ENCODE results near the gene CRAMP1. TPM values are rescaled to one million over a fixed set of nuclear protein-coding genes. Genes with fewer than 3 reads are reported as not detected.
"Not testable (repeated sequence)": the region's sequence is repeated elsewhere in the genome, so short reads cannot be mapped to it uniquely, and the experiment has no call there.

The CRAMP1 gene
- polyA plus RNA-seq, 1 donor = 27.3 TPM

DNA sequence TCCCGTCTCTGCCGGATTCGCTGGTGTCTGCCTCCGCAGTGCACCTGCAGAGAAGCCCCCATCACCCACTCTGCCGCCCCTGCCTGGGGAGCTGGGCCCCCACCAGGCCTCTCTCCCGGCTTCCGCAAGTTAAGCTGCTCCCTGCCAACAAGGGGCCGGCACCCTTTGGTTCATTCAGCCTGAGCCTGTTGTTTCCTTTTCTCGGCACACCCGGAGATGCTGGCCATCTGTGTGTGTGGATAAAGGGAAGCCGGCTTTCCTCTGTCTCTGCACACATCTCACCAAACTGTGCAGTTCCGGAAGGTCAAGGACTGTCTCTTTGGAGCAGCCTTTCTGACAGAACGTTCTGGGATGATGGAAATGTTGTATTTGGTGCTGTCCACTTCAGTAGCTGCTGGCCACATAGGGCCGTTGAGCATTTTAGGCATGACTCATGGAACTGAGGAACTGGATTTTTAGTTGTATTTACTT, 100.7 kb downstream of the CRAMP1 start:
- no peak for DNase-seq

DNA sequence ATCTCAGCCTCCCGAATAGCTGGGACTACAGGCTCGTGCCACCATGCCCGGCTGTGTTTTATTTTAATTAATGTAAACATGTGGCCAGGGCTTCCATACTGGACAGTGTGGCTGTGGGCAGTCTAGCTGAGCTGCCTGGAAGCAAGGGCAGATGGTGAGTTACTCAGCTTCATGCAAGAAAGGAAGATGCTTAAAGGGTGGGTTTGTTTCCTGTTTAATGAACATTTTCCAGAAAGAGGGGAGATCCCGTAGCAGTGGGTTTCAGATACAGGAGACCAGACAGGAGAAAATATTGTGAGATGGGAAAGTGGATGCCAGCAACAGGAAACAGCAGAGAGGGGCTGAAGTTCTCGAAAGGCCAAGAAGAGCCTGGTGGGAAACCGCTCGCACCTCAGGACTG, 101.2 kb downstream of the CRAMP1 start:
- DNase-seq = no peak

DNA sequence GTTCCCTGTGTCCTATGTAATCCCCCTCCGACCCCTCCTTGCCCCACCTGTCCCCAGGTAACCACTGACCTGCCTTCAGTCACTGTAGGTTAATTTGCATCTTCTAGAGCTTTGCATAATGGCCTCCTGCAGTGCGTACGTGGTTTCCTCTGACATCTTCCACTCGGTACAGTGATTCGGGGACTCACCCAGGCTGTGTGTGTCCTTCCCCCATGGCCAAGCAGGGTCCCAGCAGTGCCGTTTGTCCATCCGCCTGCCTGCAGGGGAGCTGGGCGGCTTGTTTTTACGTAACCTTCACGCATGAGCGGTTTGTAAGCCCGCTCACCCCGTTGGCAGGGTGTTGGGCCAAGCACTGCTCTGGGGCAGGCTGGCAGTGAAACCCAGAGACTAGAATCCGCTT, 101.8 kb downstream of the CRAMP1 start:
- DNase-seq = peak; percentile 18

- no peak for DNase-seq
Measured at GRCh38 chr16:1715220-1715619, 103.1 kb downstream of the CRAMP1 start.

GRCh38 chr16:1718236-1718635, 106.1 kb downstream of the CRAMP1 start:
- DNase-seq = not testable (repeated sequence)

GRCh38 chr16:1719559-1720229, 107.5 kb downstream of the CRAMP1 start:
- not testable (repeated sequence) for DNase-seq

DNA sequence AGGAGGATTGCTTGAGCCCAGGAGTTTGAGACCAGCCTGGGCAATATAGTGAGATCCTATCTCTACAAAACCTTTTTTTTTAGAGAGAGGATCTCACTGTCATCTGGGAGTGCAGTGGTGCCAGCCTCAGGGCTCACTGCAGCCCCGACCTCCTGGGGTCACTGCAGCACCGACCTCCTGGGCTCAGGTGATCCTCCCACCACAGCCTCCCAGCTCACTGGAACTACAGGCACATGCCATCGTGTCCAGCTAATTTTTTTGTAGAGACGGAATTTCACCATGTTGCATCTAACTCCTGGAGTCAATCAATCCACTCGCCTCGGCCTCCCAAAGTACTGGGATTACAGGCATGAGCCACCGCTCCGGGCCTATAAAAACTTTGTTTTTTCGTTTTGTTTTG, 109.2 kb downstream of the CRAMP1 start:
- no peak for DNase-seq

- peak; percentile 7 for DNase-seq
Measured at GRCh38 chr16:1723450-1724147, 111.4 kb downstream of the CRAMP1 start.

- no peak for DNase-seq
Measured at GRCh38 chr16:1724491-1724890, 112.3 kb downstream of the CRAMP1 start.

GRCh38 chr16:1726661-1727502, 114.7 kb downstream of the CRAMP1 start:
- no peak for DNase-seq

Other genes with a start within 250 kb of the CRAMP1 start
- gene UNKL, start 197.7 kb upstream of the CRAMP1 start, polyA plus RNA-seq (ENCODE audit: insufficient read length) = 19.8 TPM
- 10.7 TPM for gene UQCC4, start 191.6 kb upstream of the CRAMP1 start, polyA plus RNA-seq (ENCODE audit: insufficient read length)
- 0.20 TPM for gene PERCC1, start 181.3 kb upstream of the CRAMP1 start, polyA plus RNA-seq (ENCODE audit: insufficient read length)
- 2.6 TPM for gene CCDC154, start 167.8 kb upstream of the CRAMP1 start, polyA plus RNA-seq (ENCODE audit: insufficient read length)
- 48.5 TPM for gene CLCN7, start 137.3 kb upstream of the CRAMP1 start, polyA plus RNA-seq (ENCODE audit: insufficient read length)
- not detected for gene PTX4, start 123.4 kb upstream of the CRAMP1 start, polyA plus RNA-seq (ENCODE audit: insufficient read length)
- gene TELO2, start 119.0 kb upstream of the CRAMP1 start, polyA plus RNA-seq (ENCODE audit: insufficient read length) = 28.8 TPM
- gene TMEM204, start 78.7 kb upstream of the CRAMP1 start, polyA plus RNA-seq (ENCODE audit: insufficient read length) = 15.7 TPM
- 43.9 TPM for gene IFT140, start 288 bp upstream of the CRAMP1 start, polyA plus RNA-seq (ENCODE audit: insufficient read length)
- gene JPT2, start 65.9 kb downstream of the CRAMP1 start, polyA plus RNA-seq (ENCODE audit: insufficient read length) = 82.0 TPM
- gene MAPK8IP3, start 93.8 kb downstream of the CRAMP1 start, polyA plus RNA-seq (ENCODE audit: insufficient read length) = 68.6 TPM
- 18.0 TPM for gene NME3, start 159.2 kb downstream of the CRAMP1 start, polyA plus RNA-seq (ENCODE audit: insufficient read length)
- gene EME2, start 160.4 kb downstream of the CRAMP1 start, polyA plus RNA-seq (ENCODE audit: insufficient read length) = 10.7 TPM
- 53.8 TPM for gene MRPS34, start 160.8 kb downstream of the CRAMP1 start, polyA plus RNA-seq (ENCODE audit: insufficient read length)
- gene SPSB3, start 170.2 kb downstream of the CRAMP1 start, polyA plus RNA-seq (ENCODE audit: insufficient read length) = 32.8 TPM
- 33.6 TPM for gene NUBP2, start 170.6 kb downstream of the CRAMP1 start, polyA plus RNA-seq (ENCODE audit: insufficient read length)
- 1.6 TPM for gene IGFALS, start 181.3 kb downstream of the CRAMP1 start, polyA plus RNA-seq (ENCODE audit: insufficient read length)
- 33.9 TPM for gene HAGH, start 214.5 kb downstream of the CRAMP1 start, polyA plus RNA-seq (ENCODE audit: insufficient read length)
- gene FAHD1, start 214.8 kb downstream of the CRAMP1 start, polyA plus RNA-seq (ENCODE audit: insufficient read length) = 35.5 TPM

All from left kidney (tissue), 2 donors.